HG02623 (cell line): ENCODE results near the gene CDKL1.
A peak's percentile ranks its signal among the peaks of the same experiment; 100 is the strongest.
"Not testable (repeated sequence)": the region's sequence is repeated elsewhere in the genome, so short reads cannot be mapped to it uniquely, and the experiment has no call there.

Source experiments
- ATAC-seq: cut with Tn5 transposase; IDR thresholded peaks from one replicate; pipeline ENCODE4 v1.9.1; 2021; ENCODE audit warnings: moderate library complexity; ENCODE audit not compliant: unreplicated experiment

The CDKL1 gene

DNA sequence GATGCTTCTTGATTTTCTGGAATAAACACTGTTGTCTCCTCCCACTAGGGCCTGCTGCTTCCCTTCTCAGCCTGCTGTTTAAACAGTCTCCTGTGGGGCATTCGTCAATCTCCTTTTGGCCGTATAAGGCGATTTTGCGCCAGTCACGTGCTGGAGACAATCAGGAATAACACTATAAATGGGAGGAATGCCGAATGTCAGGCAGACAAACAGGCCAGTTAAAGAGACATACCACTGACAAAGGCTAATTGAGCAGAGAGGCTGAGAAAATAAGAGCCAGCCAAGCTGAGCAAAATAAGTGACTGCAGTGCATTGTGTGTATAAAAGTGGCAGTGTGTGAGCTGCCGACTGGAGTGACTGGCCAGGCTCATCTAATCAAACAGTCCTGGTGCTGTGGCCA is 61.3 kb downstream of the CDKL1 start:
- no peak for ATAC-seq

DNA sequence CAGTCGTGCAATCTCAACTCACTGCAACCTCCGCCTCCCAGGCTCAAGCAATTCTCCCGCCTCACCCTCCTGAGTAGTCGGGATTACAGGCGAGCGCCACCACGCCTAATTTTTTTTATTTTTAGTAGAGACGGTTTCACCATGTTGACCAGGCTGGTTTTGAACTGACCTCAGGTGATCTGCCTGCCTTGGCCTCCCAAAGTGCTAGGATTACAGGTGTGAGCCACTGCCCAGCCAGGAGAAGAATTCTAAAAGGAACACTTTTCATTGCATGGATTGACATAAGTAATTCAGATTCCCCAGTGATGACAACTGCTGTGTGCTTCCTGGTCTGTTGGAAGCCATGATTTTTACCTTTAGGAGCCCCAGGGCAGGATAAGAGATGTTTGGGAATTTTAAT is 62.5 kb downstream of the CDKL1 start:
- ATAC-seq: no peak

DNA sequence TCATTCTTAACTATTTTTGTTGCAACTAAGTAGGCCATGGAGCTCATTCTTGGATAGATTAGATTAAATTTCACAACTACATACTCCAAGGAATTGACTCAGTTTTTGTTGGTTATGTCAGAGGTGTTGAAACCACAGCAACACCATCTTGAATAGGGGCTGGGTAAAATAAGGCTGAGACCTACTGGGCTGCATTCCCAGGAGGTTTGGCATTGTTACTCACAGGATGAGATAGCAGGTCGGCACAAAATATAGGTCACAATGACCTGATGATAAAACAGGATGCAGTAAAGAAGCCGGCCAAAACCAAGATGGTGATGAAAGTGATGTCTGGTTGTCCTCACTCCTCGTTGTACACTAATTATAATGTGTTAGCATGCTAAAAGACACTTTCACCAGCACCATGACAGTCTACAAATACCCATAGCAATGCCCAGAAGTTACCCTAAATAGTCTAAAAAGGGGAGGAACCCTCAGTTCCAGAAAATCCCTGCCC is 63.6 kb downstream of the CDKL1 start:
- no peak for ATAC-seq

DNA sequence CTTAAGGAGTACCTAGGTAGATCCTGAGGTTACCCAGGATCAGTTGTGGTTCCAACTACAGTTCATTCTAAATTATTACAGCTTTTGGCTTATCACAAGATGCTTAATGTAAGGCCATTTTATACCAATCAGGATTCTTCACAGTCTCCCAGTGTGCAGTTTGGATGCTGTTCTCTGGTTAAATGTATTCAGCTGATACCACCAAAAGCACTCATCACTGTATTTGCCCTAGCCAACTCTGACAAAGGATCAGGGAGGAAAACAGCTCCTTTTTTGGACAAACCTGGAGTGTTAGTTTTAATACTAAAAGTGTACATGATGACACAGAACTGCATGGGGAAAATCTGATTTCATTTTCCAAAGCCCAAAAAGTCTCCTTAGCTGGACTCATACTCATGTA is 65.1 kb downstream of the CDKL1 start:
- ATAC-seq: no peak

DNA sequence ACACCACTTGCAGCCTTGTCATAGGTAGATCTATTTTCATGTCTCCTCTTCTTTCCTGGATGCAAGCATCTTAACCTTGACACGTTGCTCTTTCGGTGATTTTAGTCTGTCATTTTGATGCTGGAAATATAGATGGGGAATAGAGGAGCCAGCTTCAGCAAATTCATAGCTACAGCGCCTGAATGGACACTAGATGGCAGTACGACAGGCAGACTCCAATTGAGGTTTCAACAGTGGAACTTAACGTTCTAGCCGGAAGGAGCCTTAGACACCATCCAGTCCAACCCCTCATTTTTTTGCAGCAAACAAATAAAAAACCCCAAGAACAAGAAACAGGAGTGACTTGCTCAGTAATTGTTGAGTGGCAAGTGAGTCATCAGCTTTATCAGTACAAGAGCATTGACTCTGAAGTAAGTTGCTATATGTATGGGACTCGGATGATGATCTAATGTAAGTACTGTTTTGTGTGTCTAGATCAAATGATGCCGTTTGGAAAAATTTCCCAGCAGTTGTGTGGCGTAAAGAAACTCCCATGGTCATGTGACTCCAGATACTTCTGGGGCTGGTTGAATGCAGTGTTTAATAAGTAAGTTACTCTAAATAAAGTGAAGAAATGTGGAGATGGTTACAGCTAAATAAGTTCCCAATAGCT is 75.5 kb downstream of the CDKL1 start:
- ATAC-seq: peak; percentile 88

DNA sequence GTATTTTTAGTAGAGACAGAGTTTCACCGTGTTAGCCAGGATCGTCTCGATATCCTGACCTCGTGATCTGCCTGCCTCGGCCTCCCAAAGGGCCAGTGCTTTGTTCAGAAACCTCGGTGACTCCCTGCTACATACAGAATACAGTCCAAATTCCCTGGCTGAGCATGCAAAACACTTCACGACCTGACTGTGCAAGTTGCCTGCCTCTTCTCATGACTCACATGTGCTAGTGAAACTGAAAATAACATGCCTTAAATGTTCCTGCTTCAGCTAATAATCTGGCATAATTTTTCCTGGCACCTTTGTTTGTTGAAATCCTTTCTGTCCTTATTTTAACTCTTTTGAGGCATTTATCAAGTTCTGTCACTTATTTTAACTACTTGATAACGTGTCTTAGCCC is 76.4 kb downstream of the CDKL1 start:
- no peak for ATAC-seq

DNA sequence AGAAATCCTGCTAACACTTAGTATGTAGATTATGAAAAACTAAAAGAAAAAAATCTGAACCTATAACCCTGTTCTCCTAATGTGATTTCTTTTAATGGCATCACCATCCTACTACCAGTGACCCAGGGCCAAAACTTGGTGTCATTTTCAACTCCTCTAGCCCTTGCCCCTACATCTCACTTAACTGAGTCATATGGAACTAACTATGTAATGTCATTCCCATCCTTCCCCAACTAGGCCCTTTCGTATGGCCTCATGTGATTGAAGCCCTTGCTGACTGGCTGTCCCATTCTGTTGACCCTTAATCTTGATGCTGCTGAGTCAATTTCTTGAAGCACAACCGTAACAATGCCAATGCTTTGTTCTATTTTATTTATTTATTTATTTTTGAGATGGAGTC is 77.0 kb downstream of the CDKL1 start:
- ATAC-seq: no peak

DNA sequence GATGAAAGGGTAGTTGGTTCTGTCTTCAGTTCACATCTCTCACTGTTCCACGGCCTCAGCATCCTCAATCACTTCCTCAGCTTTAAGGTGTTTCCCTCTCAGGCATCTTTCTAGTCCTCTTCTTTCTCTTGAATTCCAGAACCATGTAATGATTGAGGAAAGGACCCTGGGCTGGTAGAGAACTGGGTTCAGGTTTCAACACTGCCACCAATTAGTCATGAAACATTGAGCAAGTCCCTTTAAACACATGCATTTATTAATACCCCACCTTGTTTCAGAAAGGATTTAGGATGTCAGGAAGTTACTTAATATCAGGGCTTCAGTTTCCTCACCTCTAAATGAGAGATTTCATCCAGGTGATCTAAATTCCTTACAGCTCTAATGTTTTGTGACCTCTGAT is 77.4 kb downstream of the CDKL1 start:
- no peak for ATAC-seq

DNA sequence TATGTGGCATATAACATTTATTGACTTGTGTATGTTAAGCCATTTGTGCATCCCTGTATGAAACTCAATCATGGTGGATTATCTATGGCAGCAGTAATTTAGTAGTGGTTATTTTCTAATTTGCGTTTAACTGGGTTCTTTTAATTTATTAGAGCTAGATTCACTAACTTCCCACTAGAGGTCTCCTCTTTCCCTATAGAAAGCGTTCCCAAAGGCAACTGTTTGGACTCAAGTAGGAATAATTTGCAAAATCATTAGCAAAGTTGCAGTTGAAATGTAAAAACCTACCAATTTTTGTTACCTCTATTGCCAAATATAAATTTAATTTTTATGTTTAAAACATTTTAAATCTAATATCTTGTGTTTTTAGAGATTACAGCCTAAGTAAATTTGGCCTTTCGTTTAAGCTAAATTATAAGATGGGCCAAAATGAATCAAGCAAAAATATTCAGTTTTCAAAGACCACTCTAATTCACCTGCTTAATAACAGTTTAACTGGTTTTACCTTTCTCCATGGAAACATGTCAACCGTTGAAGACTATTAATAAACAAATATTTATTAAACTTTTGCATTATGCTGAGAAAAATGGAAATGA is 78.6 kb downstream of the CDKL1 start:
- ATAC-seq: no peak

DNA sequence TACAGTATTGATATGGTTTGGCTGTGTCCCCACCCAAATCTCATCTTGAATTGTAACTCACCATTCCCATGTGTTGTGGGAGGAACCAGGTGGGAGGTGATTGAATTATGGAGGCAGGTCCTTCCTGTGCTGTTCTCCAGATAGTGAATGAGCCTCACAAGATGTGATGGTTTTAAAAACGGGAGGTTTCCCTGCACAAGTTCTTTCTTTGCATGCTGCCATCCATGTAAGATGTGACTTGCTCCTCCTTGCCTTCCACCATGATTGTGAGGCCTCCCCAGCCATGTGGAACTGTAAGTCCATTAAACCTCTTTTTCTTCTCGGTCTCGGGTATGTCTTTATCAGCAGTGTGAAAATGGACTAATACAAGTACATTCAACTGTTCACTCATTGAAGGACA is 82.6 kb downstream of the CDKL1 start:
- ATAC-seq: not testable (repeated sequence)

DNA sequence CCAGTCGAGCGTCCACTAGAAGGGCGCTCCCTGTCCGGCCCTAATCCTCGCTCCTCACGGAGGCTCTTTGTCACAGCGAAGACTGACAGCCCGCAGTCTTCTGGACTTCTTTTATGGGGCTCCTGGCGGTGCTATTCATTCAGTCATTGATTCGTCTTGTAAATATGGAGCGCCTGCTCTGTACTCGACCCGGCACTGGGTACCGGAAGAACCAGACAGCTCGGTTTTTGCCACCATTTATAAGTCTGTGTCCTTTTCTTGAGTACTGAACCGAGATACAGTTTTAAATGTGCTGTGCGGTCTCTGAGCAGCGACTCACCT is 84.0 kb downstream of the CDKL1 start:
- ATAC-seq: no peak

DNA sequence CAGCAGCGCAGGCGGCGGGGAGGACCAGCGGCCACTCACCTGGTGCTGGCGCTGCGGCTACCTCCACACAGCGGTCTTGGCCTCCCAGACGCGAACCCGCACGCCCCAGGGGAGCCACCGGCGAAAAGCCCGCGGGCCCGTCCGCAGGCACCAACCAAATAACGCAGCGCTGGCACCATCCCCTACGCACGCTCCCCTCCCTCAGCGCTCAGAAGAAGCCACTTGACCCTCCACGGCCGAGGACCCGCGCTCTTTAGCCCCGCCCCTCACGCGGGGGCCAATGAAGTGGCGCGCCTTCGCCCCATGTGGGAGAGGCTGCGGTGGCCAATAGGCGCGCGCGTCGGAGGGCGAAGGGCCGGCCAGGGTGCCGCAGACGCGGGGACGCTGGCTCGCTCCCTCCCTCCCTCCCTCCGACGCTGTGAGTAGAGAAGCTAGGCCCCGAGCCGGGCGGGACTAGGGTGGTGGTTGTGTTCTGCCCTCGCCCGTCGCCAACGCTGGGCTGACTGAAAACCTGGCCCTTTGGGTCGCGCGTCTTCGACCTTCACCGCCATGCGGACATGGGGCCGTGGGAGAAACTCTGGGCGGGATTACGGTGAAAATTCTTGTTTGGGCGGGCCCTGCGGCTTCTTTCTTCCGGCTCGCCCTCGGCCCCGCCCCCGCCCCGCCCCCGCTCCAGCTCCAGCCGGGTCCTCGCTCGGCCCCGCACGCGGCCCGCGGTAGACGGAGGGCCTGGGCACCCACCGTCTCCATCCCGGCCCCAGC is 84.5 kb downstream of the CDKL1 start, which contains the start of the genes DMAC2L and L2HGDH:
TSS of gene DMAC2L (plus strand) at position 353 of the 762 bp plus-strand sequence. CDS start 9,164 bp downstream, outside the sequence.
TSS of gene L2HGDH (minus strand) at position 258 of the 762 bp plus-strand sequence. CDS start at position 179, 79 bp downstream.
- peak; percentile 93 for ATAC-seq

DNA sequence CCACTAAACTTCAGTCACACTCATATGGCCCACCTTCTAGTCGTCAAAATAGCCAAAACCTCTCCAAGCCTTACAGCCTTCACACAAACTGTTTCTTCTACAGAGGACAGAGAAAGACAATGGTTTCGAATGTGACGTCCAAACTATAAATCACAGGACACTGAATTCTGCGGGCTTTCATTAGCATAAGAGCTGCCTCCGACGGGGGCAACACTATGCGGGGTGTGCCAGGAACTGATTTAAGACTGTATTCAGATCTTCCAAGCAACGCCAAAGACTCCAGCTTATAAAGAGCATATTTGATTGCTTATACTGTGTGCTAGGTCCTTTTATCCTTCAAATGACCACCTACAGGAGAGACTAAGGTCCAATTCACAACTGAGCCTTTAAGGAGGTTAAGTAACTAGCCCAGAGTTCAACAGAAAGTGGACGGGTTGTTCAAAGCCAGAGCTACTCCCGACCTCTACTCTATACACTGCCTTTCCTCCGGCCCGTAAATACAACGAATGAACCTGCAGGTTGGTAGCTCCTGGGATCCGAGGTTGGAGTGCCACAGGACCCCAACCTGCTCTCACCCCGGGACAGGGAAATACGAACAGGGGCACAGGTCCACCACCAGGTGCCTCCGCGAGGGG is 85.2 kb downstream of the CDKL1 start:
- ATAC-seq: no peak

DNA sequence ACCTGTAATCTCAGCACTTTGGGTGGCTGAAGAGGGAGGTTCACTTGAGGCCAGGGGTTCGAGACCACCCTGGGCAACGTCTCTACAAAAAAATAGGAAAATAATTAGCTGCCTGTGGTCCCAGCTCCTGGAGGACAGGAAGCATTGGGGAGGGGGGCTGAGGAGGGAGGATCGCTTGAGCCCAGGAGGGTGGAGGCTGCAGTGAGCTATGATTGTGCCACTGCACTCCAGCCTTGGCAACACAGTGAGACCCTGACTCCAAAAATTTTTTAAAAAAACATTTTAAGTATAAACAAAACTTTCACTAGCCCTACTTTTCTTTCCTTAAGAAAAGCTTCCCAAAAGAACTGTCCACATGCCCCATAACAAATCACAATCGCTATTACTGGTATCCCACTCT is 86.2 kb downstream of the CDKL1 start:
- ATAC-seq: no peak

DNA sequence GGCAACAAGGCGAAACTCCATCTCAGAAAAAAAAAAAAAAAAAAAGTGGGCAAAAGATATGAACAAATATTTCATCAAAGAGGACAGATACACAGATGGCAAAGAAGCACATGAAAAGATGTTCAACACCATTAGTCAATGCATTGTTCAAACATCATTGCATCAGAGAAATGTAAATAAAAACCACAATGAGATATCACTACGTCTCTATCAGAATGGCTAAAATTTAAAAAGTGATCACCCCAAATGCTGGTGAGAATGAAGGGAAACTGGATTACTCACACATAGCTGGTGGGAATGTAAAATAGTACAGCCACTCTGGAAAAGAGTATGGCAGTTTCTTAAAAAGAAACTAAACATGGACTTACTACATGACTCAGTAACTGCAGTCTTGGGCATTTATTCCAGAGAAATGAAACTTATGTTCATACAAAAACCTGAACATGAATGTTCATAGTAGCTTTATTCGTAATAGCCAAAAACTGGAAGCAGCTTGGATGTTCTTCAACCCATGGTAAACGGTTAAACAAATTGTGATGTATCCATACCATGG is 88.2 kb downstream of the CDKL1 start:
- ATAC-seq: no peak

DNA sequence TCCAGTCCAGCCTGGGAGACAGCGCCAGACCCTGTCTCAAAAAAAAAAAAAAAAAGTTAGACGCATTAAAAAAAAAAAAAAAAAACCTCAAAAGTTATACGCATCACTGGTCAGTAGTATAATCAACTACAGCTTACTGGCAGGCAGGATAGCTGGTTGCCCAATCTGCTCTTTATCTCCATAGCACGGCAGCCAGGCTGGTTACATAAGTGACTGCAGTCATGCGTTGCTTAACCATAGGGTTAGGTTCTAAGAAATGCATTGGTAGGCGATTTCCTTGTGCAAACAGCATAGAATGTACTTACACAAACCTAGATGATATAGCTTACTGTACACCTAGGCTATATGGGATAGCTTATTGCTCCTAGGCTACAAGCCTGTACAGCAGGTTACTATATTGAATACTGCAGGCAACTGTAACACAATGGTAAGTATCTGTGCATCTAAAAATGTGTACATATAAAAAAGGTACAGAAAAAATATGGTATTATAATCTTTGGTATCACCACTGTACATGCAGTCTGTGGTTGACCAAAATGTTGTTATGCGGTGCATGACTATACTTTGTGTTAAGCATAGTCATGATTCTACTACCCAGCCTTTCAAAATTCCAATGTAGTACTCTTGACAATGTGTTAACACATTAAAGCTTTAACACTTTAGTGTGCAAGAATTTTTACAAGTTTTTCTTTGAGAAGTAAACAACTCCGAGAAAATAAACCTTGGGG is 92.8 kb downstream of the CDKL1 start:
- no peak for ATAC-seq

DNA sequence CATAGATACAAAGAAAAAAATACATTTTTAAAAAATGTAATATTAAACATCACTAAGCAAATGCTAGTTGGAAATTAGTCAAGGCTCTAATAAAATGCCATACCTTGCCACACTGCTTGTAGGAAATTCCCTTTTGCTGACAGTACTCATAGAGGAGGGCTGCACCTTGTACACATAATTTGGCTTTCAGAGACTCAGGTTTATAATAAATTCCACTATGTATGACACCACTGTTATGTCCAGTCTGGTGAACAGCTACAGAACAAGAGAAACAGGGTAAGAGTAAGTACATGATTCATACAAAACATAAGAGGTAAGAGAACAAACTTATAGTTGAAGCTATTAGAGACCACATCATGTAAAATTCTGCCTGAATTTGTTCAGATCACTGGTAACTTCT is 94.8 kb downstream of the CDKL1 start:
- ATAC-seq: no peak

DNA sequence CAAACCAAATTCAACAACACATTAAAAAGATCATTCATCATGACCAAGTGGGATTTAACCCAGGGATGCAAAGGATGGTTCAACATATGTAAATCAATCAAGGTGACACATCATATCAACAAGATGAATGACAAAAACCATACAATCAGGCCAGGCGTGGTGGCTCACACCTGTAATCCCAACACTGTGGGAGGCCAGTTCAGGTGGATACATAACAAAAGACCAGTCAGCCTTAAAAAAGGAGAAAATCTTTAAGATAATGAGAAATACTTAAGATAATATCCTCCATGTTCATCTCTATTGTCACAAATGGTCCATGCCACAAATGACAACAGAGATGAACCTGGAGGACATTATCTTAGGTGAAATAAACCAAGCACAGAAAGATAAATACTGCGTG is 97.1 kb downstream of the CDKL1 start:
- no peak for ATAC-seq

DNA sequence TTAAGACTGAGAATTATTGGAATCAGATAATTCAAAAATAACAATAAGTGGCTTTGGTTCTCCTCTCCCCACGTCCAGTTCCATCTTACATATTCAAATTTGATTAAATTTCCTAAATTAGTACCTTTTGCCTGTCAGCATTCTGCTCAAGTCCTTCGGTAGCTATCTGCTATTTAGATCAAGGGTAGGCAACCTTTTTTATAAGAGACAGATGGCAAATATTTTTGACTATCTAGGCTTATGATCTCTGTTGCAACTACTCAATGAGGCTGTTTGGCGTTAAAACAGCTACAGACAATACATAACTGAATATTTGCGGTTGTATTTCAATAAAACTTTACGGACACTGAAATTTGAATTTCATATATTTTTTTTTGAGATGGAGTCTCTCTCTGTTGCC is 106.4 kb downstream of the CDKL1 start:
- ATAC-seq: no peak

DNA sequence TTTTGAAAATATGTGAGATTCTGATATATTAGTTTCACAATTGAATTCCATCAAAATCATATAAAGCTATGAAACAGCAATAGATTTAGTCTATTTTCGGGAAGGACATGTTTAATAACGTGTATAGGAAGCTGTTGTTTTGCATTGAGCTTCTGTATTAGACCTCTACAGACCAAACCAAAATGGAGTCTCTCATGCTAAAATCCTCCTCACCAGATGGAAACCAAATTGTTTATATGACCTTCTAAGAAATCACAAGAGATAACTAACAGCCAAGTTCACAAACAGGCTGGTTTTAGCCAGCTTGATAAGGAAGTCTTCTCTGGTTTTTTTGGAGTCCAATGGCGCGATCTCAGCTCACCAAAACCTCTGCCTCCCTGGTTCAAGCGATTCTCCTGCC is 108.5 kb downstream of the CDKL1 start:
- no peak for ATAC-seq

DNA sequence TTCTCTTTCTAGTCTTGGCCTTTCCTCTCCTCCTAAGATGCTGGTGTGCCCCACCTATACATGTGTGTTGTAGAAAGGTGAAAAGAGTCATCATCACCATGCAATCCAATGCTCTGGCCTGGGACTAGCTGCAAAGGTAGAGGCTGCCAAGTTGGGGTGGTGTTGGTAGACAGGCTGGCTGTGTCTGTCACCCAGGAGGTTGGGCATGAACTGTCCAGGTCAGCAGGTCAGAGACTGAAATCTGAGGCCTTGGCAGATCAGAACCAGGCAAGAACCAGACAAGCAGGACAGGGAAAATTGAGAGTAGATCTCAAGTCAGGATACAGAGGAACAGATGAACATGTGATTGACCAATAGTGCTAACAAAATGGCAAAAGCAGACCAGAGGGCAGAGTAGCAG is 110.8 kb downstream of the CDKL1 start:
- ATAC-seq: no peak
